ENCODE measurements around the gene LSAMP. TPM values are rescaled to one million over a fixed set of nuclear protein-coding genes. Genes with fewer than 3 reads are reported as not detected.

Gene LSAMP
- total and polyA plus RNA-seq, 2 donors (not counting 3 experiments of a cell fraction or from before 2014, with no cell fraction given) = not detected

- DNase-seq (ENCODE audit: low read depth, low spot score) (no peak), FAIRE-seq (no peak)
- H3K9me3 ChIP-seq (replicated peaks; ENCODE audit: control insufficient read depth, insufficient read depth, low read length) = no peaks in the 10 kb centered on the region
- no peaks in the 10 kb centered on the region for H3K27me3 ChIP-seq (ENCODE audit: control insufficient read depth in 2 of 2, insufficient read depth in 2 of 2, low read length in 2 of 2)
- H3K27ac ChIP-seq (ENCODE audit: insufficient read depth, low read depth, low read length) = no peak overlapping the region
- TF ChIP-seq MAX (IDR thresholded peaks at IDR 0.05; ENCODE audit: insufficient read depth, insufficient read length) = no peak
- no peak for TF ChIP-seq GATA2 (IDR thresholded peaks at IDR 0.05; ENCODE audit: insufficient read depth, insufficient read length, low read depth, low read length)
- TF ChIP-seq MYC (IDR thresholded peaks at IDR 0.05; ENCODE audit: low read depth, low read length) = no peak
- TF ChIP-seq POLR2A (IDR thresholded peaks at IDR 0.05; ENCODE audit: low read depth, low read length) = no peak
- no peak for TF ChIP-seq EZH2 (IDR thresholded peaks at IDR 0.05; ENCODE audit: borderline replicate concordance, low read depth, low read length, severe bottlenecking)
- TF ChIP-seq FOS (IDR thresholded peaks at IDR 0.05; ENCODE audit: borderline replicate concordance, insufficient read depth, low read length) = no peak
- no peak for TF ChIP-seq POLR2AphosphoS5 (IDR thresholded peaks at IDR 0.05; ENCODE audit: insufficient read depth, low read depth, low read length)
- TF ChIP-seq JUN (IDR thresholded peaks at IDR 0.05; ENCODE audit: borderline replicate concordance, insufficient read depth, insufficient read length, low read depth) = no peak
- no peak for TF ChIP-seq CTCF (IDR thresholded peaks at IDR 0.05; ENCODE audit: extremely low read depth in 1 of 2, insufficient read depth in 1 of 2, low read depth in 1 of 2, low read length in 2 of 2)
- no TSS peak for BruUV-seq (replicated peaks)
- CTCF ChIA-PET = no interaction called here
- no peaks in the 10 kb centered on the region for H3K9me1 ChIP-seq (replicated peaks; ENCODE audit: control insufficient read depth, extremely low read depth, insufficient read depth, low read length)
- no peaks in the 10 kb centered on the region for H3K36me3 ChIP-seq (ENCODE audit: control insufficient read depth in 2 of 2, extremely low read depth in 1 of 2, insufficient read depth in 2 of 2, low read length in 2 of 2)
- no peaks in the 10 kb centered on the region for H3K79me2 ChIP-seq (ENCODE audit: control insufficient read depth, insufficient read depth, low read length)
- no peak overlapping the region for H3K4me3 ChIP-seq (replicated peaks in 1 of 3; ENCODE audit: insufficient read depth in 1 of 3, low read depth in 1 of 3, low read length in 3 of 3)
- H2AFZ ChIP-seq (ENCODE audit: low read depth, low read length) = no peak overlapping the region
- POLR2A ChIA-PET = no interaction called here
- no peaks in the 10 kb centered on the region for H3K4me1 ChIP-seq (ENCODE audit: control insufficient read depth, extremely low read depth, insufficient read depth, low read length)
- no peak overlapping the region for H3K4me2 ChIP-seq (ENCODE audit: insufficient read depth, low read length)
- no peak overlapping the region for H3K9ac ChIP-seq (replicated peaks; ENCODE audit: extremely low read depth, insufficient read depth, low read length)
- intact Hi-C loops (cut with micrococcal nuclease) = no loop called here
- no peaks in the 10 kb centered on the region for H4K20me1 ChIP-seq (replicated peaks; ENCODE audit: control insufficient read depth, extremely low read depth, insufficient read depth, low read length)
- dilution Hi-C loops (cut with MboI; ENCODE audit: extremely low pct_ligation_motif_present, low sequenced_read_pairs) = no loop called here
Observed at GRCh38 chr3:116464276-116464798, 19.1 kb upstream of the LSAMP start.
